Stimulated activated CD4-positive, alpha-beta T cell treated with anti-CD3 and anti-CD28 coated beads, TNF-alpha, amount 100 ng/mL, for 4 hours (primary cell): ENCODE measurements around the gene TMC2.
"Not testable (repeated sequence)": the region's sequence is repeated elsewhere in the genome, so short reads cannot be mapped to it uniquely, and the experiment has no call there.

Experiments
- DNase-seq, 3 experiments: peaks; one replicate each; pipeline ENCODE4 v3.0.0-alpha.2; 2020; ENCODE audit warnings: low read depth in 3 of 3

The TMC2 gene

DNA sequence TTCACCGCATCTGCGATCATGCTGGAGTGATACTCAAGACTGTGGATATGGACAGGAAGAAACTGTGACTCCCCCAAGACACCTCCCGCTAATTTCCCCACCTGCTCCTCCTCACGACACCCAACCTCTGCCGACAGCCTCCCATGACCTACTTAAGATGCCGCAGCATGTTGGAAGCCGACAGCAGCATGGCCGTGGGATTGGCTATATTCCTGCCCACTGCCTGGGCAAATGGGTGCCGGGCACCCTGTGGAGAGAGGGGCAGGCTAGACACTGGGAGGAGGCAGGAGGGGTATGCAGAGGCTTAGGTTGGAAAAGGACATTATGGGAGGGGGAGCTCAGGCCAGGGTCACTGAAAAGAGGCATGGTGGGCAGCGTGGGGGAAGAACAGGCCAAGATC lies 123.2 kb downstream of the TMC2 start:
- no peak for DNase-seq

- DNase-seq, result no peak
These were observed 127.1 kb downstream of the TMC2 start for GRCh38 chr20:2663364-2663886.

DNA sequence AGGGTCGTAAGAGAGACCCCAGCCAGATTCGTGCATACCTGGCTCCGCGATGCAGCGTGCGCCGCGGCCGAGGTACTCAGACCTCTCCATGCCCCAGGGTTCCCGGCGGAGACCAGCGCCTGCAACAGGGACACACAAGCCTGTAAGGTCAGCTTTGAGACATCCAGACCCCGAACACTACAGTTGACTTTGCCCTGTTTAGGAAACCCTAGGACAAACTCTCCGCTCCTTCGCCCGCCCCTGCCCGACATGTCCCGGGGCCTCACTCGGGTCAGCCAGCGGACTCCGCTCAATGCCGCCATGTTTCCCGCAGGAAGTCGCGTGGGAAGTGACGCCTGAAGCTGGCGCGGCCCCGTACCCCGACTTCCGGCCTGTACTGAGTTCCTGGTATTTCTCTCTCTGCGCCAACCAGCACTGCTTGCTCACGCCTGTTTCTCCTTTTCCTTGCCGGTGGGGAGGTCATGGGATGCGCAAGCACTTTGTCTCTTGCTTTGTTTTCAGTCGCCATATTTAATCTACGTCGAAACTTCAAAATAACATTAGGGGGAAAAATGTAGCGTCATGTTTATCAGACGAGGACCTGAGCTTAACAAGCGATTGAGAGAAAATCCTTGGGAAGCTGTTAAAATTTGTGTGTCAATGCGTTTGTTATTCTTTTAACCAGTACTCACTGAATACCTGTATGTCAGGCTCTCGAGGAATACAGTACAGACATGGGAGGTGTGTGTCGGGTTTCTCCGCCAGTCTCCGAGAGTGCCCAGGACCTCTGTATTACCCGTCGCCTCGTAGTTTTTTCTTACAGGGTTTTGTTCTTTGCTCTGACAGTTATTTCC lies 127.7 kb downstream of the TMC2 start, which contains the start of gene IDH3B:
Gene IDH3B (minus strand): TSS at position 330 of the 833 bp plus-strand sequence. CDS start 28 bp downstream, at position 302.
- DNase-seq, result peak; percentile 75 to 81 (median 81)

GRCh38 chr20:2671977-2672376 lies 135.6 kb downstream of the TMC2 start:
- DNase-seq, result no peak

- DNase-seq, result no peak
These were observed 136.1 kb downstream of the TMC2 start for GRCh38 chr20:2672446-2672845.

GRCh38 chr20:2673453-2673852 lies 137.1 kb downstream of the TMC2 start:
- no peak for DNase-seq

GRCh38 chr20:2680046-2680445 lies 143.7 kb downstream of the TMC2 start:
- no peak for DNase-seq

DNA sequence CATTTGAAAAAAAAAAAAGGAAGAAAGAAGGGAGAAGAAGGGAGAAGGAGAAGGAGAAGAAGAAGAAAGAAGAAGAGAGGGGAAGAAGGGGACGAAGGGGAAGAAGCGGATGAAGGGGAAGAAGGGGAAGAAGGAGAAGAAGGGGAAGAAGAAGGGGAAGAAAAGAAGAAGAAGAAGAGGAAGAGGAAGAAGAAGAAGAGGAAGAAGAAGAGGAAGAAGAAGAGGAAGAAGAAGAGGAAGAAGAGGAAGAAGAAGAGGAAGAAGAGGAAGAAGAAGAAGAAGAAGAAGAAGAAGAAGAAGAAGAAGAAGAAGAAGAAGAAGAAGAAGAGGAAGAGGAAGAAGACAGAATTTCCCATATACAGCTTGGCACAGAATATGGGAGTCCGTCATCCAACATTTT lies 145.7 kb downstream of the TMC2 start:
- not testable (repeated sequence) for DNase-seq

- not testable (repeated sequence) for DNase-seq
These were observed 148.4 kb downstream of the TMC2 start for GRCh38 chr20:2684817-2685216.

- no peak for DNase-seq
These were observed 151.1 kb downstream of the TMC2 start for GRCh38 chr20:2687514-2687913.

DNA sequence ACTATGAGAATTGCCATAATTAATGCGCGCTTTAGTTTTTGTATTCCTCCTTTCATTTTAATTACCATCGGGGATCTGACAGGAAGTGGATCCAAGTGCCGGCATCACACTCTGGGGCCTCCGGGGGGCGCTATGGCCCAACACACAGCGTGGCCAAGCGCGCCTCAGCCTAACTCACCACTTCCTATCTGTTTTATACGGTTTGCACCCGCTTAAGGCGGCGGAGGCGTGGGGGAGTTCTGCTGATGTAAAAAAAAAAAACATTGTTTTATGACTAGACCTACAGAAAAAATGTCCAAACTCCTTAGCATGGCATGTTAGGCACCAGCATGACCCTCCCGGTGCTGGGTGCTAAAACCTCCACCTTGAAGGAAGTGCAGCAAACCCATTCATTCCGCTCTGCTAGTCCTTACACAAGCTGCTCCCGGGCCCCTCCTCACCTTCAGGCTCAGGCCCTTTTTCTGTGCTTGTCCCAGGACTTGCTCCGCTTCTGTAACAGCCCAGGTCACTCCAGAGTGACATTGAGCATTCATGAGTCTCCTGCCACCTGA lies 151.7 kb downstream of the TMC2 start:
- DNase-seq, result peak; percentile 40 to 66 (median 56)

- no peak for DNase-seq
These were observed 153.8 kb downstream of the TMC2 start for GRCh38 chr20:2690213-2690612.

DNA sequence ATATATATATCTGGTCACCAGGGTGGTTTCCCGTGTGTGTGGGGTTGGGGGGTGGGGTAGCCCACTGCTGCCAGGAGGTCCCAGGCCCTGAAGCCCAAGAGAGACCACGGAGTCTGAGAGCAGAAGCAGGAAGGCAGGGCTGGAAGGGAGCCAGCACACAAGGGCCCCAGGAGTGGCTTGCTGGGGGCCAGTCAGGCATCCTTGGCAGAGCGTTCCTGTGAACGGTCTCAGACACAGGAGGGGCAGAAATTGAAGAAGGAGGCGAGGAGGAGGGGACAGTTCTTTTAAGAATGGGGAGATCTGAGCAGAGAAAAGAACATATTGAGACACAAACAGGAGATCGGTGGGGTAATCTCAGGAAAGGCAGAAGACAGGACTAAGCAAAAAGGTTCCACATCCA lies 154.3 kb downstream of the TMC2 start:
- DNase-seq, result no peak

DNA sequence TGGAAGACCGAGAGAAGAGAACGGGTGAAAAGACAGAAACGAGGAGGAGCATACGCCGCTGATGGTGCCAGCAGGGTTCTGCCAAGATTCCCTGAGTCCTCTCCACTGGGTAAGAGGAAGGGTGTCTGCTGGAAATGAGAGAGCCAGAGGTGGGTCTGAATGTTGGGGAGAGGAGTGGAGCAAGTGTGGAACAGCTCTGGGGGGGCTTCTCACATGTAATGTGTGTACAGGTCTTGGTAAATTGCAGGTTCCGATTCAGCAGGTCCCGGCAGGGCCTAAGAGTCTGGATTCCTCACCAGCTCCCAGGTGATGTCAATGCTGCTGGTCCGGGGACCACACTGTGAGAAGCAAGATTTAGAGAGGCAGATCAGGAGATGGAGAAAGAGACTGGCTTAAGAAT lies 154.8 kb downstream of the TMC2 start:
- DNase-seq, result no peak
